SH-SY5Y (cell line): Measurements from ENCODE around the gene CR1.

ENCODE experiments used
- GATA2 ChIP-seq: IDR thresholded peaks from 2 replicates; pipeline ENCODE4 v1.6.1; 2011; ENCODE audit warnings: mild to moderate bottlenecking, low read depth, low read length
- GATA3 ChIP-seq: IDR thresholded peaks from 2 replicates; pipeline ENCODE4 v1.6.1; 2011; ENCODE audit warnings: low read depth, mild to moderate bottlenecking, low read length, moderate library complexity

DNA sequence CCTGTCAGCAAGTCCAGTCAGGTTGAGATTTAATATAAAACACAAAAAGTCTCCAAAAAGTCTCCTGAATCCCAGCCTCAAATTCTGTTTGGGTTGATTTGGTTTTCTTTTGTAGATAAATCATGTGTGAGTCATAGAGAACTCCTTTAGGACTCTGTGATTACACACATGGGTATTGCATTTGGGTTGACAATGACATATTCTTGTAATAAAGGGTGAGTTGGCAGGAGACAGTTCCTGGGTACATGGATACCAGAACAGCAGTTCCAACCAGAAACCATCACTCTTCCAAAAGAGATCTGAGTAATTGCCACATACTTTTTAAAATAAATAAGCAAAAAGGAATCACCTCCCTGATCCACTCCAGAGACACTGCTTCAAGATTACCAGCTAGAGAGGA is 32.9 kb upstream of the CR1 start:
- no peak for TF ChIP-seq GATA2
- TF ChIP-seq GATA3: no peak
